HAP-1 (cell line): ENCODE data around the gene LOXHD1.
A peak's percentile ranks its signal among the peaks of the same experiment; 100 is the strongest.

Experiments
- DNase-seq, 2 experiments: peaks; one replicate each; pipeline ENCODE4 v3.0.0-alpha.2; 2016 to 2020; ENCODE audit warnings: low spot score in 2 of 2
- H3K27me3 ChIP-seq: fragments of 250-450 bp; sonication (Bioruptor Pico); 2 replicates; pipeline ENCODE4 v1.5.1; 2020; ENCODE audit warnings: low read depth, mild to moderate bottlenecking, moderate library complexity
- H3K36me3 ChIP-seq: fragments of 250-450 bp; sonication (Bioruptor Pico); replicated peaks from 2 replicates; pipeline ENCODE4 v1.5.1; 2020; ENCODE audit warnings: mild to moderate bottlenecking
- H3K4me1 ChIP-seq: fragments of 250-450 bp; sonication (Bioruptor Pico); 2 replicates; pipeline ENCODE4 v1.5.1; 2020; ENCODE audit warnings: mild to moderate bottlenecking
- H3K4me3 ChIP-seq: fragments of 250-450 bp; sonication (Bioruptor Pico); 2 replicates; pipeline ENCODE4 v1.5.1; 2020; ENCODE audit warnings: mild to moderate bottlenecking, moderate library complexity
- H3K9me3 ChIP-seq: fragments of 250-450 bp; sonication (Bioruptor Pico); 2 replicates; pipeline ENCODE4 v1.5.1; 2020; ENCODE audit warnings: mild to moderate bottlenecking, moderate library complexity
- in situ Hi-C: fragments of 300-500 bp; cut with MboI; formaldehyde crosslinking; loops from 3 replicates; pipeline ENCODE4 v1.14.3; 2020; ENCODE audit warnings: low sequenced_read_pairs, inconsistent platforms, mixed read lengths

Gene LOXHD1

DNA sequence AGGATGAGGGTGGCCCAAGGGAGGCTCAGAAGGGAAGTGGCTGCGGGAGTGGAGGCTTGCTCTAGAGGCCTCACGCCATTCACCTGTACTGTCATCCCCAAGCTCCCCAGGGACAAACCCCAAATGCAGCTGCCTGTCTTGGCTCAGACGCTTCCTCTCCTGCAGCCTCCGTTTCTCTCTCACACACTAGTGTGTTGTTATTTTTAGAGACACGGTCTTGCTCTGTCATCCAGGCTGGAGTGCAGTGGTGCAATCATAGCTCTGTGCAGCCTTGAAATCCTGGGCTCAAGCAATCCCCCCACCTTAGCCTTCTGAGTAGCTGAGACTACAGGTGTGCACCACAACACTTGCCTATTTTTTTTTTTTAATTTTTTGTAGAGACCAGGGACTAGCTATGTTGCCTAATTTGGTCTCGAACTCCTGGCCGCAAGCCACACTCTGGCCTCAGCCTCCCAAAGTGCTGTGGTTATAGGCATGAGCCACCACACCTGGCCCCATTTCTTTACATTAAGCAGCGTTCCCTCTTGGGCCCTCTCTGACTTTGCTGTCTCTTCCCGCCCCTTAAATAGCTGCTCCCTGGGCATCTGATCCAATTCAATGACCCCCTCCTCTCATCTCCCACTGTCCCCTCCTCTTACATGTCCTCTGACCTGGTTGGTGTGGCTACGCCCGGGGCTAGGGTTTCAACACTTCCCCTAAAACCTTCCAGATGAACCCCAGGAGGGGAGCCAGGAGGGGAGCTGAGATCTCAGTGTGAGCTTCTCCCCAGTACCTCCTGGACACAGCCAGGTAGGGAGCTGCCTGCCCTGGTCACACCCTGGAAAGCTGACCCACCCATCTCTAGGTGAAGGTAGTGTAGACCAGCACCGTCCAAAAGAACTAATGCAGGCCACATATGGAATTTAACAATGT is 24.0 kb upstream of the LOXHD1 start:
- Histone ChIP-seq H3K27me3 (no peaks in the 10 kb centered on the region), H3K9me3 (no peaks in the 10 kb centered on the region), H3K36me3 (no peaks in the 10 kb centered on the region), H3K4me3 (no peak overlapping the region), H3K4me1 (peaks cover 7% of the 10 kb centered on the region; the same call in 1 of the 2 replicates)
- DNase-seq, result no peak
- in situ Hi-C loops, result no loop called here

DNA sequence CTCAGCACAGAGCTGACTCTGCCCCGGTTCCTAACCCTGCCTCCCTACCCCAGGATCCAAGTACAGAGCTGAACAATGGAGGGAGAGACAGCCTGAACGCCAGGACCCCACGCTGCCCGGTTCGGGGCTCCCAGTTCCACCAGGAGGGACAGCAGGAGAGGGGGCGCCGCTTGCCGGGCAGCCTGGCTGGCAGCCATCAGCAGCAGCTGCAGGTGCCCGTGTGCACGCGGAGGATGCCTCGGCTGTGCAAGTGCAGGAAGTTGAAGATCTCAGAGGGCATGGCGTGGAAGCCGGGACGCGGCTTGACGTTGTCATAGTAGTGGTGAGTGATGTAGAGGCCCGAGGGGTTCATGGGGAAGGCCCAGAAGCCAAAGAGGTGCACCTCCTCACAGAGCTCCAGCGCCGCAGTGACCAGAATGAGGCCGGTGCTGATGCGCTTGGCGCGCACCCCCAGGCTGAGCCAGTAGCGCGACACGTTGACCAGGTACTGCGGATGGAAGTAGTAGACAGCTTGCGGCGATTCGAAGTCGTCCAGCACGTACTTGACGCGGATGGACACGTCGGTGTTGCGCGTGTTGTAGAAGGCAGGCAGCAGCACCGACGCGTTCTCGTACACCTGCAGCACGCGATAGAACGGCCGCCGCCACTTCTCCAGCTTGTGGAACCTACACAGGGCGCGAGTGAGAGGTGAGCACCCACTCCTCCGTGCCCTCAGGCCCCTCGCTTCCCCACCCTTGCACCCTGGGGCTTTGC is 23.0 kb upstream of the LOXHD1 start:
- in situ Hi-C loops, result no loop called here
- no peak overlapping the region for H3K4me3 ChIP-seq
- H3K4me1 ChIP-seq, result peaks cover 7% of the 10 kb centered on the region; the same call in 1 of the 2 replicates
- no peaks in the 10 kb centered on the region for H3K27me3 ChIP-seq
- DNase-seq, result no peak
- no peaks in the 10 kb centered on the region for H3K9me3 ChIP-seq
- H3K36me3 ChIP-seq, result no peaks in the 10 kb centered on the region

DNA sequence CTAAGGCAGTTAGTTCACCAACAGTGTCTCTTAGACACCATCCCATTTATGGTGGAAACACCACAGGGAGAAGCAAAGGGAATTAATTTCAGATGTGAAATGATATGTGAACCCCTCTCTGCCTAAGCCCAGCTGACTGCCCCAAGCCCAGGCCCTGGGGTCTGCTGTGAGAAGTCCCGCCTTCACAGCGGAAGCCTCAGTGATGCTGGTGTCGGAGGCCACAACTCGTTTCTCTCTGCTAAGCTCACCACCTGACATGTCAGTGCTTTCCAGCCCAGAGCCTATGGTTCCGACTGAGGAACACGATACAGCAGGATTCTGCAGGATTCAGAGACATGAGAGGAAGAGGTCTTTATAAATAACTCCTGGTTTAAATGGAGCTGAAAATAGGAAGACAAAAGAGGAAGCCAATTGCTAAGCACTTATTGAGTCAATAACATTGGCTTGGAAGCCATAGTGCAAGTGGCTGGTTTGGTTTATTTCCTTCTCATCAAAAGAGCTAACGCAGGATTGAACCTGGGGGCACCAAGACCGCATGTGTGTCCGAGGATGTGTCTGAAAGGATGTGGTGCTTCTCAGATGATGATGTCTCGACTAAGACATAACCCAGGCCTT is 21.9 kb upstream of the LOXHD1 start:
- in situ Hi-C loops, result no loop called here
- Histone ChIP-seq H3K4me1 (peaks cover 7% of the 10 kb centered on the region; the same call in 1 of the 2 replicates), H3K36me3 (no peaks in the 10 kb centered on the region), H3K9me3 (no peaks in the 10 kb centered on the region), H3K4me3 (no peak overlapping the region), H3K27me3 (no peaks in the 10 kb centered on the region)
- no peak for DNase-seq

DNA sequence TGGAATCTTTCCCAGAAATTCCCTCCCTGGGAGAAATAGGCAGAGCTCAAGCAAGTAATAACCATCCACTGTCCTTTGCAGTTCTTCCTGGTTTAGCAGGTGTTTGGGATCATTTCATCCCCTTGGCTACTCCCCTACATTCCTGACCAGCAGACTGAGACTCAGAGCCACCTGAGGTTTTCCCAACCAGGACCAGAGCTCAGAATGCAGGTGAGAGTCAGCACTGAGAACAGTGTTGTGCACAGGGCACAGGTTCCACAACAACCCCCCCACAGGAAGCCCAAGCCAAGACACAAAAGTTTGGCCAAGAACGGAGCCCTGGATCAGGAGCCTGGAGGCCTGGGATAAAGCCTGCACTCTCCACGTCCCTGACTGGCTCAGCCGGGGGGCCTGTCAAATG is 21.0 kb upstream of the LOXHD1 start:
- in situ Hi-C loops, result no loop called here
- Histone ChIP-seq H3K36me3 (no peaks in the 10 kb centered on the region), H3K4me1 (peaks cover 7% of the 10 kb centered on the region; the same call in 1 of the 2 replicates), H3K9me3 (no peaks in the 10 kb centered on the region), H3K27me3 (no peaks in the 10 kb centered on the region), H3K4me3 (no peak overlapping the region)
- DNase-seq, result no peak

DNA sequence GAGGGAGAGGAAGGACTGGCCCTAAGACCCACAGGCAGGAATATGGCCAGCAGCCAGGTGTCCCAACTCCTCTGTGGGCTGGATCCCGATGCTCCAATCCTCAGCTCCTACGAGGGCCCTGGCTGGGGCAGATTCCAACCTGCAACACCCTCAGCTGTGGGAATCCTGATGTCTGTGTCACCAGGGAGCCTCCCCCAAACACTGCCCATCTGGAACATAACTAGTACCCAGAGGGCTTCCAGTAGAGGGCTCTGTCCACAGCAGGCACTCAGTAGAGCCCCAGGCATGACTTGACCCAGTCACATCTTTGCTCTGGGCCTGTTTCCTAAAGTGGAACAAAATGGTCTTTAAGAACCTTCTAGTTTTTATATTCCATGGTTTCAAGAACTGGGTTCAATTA is 20.6 kb upstream of the LOXHD1 start:
- H3K9me3 ChIP-seq, result no peaks in the 10 kb centered on the region
- H3K36me3 ChIP-seq, result no peaks in the 10 kb centered on the region
- H3K4me3 ChIP-seq, result no peak overlapping the region
- no peak for DNase-seq
- in situ Hi-C loops, result no loop called here
- H3K4me1 ChIP-seq, result peaks cover 7% of the 10 kb centered on the region; the same call in 1 of the 2 replicates
- H3K27me3 ChIP-seq, result no peaks in the 10 kb centered on the region

DNA sequence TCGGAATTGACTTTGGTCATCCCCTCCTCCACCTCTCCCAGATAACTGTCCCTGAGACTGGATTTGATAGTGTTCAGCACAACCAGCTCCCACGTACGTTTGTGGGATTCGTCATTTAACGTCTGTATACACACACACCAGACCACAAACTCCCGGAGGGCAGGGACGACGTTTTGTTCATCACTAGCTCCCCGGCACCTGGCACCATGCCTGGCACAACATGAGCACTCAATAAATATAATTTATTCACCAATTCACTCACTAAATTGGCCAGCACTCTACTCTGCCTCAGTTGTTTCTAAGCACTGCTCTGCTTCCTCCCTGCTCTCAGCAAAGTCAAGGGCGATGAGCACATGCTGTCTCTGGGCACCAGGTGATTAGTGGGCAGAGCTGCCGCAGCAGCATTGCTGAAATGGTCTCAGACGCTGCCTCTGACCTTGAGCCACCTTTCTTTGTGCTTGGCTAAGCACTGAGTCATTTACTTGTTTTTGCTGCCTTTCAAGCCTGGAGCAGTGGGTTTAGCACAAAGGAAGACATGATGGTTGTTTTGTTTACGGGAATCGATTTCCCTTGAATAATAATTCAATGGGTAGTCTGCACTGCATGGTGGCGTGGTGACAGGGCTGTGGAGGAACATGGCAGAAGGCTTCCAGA is 19.3 kb upstream of the LOXHD1 start:
- DNase-seq, result peak; percentile 44 to 58
- H3K4me3 ChIP-seq, result no peak overlapping the region
- H3K4me1 ChIP-seq, result peaks cover 7% of the 10 kb centered on the region; the same call in 1 of the 2 replicates
- H3K36me3 ChIP-seq, result no peaks in the 10 kb centered on the region
- H3K27me3 ChIP-seq, result no peaks in the 10 kb centered on the region
- in situ Hi-C loops, result no loop called here
- no peaks in the 10 kb centered on the region for H3K9me3 ChIP-seq

DNA sequence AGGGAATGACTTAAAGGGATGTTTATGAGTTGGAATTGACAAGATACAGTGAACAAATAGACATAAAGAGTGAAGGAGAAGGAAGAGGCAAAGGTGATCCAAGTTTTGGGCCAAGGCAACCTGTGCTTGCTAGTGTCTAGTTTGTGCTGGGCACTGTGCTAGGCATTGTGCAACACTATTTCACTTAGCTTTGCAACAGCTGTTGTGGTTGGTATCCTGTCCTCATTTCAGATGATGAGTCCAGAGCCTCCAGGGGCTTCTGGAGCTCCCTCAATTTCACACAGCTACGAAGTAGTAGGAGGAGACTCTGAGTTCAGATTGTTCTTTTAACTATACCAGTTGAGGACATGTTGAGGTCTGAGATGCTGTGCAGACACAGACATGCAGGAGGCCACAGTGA is 18.1 kb upstream of the LOXHD1 start:
- H3K4me3 ChIP-seq, result no peak overlapping the region
- H3K4me1 ChIP-seq, result peaks cover 7% of the 10 kb centered on the region; the same call in 1 of the 2 replicates
- no peaks in the 10 kb centered on the region for H3K9me3 ChIP-seq
- H3K27me3 ChIP-seq, result no peaks in the 10 kb centered on the region
- in situ Hi-C loops, result no loop called here
- no peaks in the 10 kb centered on the region for H3K36me3 ChIP-seq
- no peak for DNase-seq

DNA sequence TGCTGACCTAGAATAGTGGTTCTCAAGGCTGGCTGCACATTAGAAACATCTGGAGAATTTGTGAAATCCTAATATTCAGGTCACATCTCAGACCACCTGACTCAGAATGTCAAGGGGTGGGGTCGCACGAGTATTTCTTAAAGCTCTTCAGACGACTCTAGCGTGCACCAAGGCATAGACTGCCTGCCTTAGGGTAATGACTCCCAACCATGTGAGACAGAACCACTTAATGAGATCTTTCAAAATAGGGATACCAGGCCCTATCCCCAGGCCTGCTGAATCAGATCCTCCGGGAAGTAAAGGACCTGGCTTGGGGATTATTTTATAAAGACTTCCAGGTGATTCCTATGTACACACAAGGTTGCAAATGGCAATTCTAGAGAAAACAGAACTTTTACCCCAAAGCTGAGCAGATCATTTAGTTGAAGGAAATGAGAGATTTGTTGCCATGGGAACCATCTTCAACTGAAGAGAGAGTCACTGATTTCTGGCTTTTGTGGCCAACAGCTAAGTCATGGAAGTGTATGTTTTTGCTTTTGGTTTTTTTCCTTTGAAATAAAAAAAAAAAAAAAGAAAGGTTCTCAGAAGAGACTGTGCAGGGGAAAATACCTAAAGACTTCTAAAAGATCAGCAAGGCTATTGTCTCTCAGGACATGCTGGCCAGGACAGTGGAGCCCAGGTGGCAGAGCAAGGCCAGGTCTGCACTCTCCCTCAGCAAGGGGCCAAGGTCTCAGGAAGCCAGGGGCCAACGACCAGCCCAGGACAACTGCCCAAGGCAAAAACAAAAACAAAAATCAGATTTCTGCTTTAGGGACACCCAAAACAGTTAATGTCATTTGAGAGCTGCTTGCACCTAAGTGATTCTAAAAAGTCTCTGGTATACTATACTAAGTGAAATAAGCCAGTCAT is 15.3 kb upstream of the LOXHD1 start:
- H3K4me3 ChIP-seq, result no peak overlapping the region
- no peaks in the 10 kb centered on the region for H3K36me3 ChIP-seq
- in situ Hi-C loops, result no loop called here
- DNase-seq, result no peak
- no peaks in the 10 kb centered on the region for H3K27me3 ChIP-seq
- H3K9me3 ChIP-seq, result no peaks in the 10 kb centered on the region
- H3K4me1 ChIP-seq, result peaks cover 17% of the 10 kb centered on the region

DNA sequence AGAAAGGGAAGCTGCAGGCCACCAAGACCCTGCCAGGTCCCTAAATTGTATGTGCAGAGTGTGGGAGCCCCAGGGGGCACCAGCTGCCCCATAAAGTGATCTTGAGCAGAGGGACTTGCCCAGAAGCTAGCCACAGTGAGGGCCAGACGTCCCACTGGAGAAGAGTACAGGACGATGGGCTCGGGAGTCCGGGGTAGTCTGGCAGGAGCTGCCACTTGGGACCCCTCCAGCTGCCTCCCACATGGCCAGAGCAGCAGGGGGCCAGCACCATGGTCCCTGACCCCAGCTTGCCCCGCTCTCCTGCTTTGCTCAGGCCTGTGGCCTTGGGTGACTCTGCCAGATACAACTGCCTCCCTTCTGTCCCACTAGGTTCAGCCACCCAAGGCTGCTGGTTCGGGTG is 11.7 kb upstream of the LOXHD1 start:
- H3K36me3 ChIP-seq, result no peaks in the 10 kb centered on the region
- DNase-seq, result no peak
- peaks cover 11% of the 10 kb centered on the region for H3K4me1 ChIP-seq
- in situ Hi-C loops, result no loop called here
- no peaks in the 10 kb centered on the region for H3K27me3 ChIP-seq
- H3K4me3 ChIP-seq, result no peak overlapping the region
- no peaks in the 10 kb centered on the region for H3K9me3 ChIP-seq

DNA sequence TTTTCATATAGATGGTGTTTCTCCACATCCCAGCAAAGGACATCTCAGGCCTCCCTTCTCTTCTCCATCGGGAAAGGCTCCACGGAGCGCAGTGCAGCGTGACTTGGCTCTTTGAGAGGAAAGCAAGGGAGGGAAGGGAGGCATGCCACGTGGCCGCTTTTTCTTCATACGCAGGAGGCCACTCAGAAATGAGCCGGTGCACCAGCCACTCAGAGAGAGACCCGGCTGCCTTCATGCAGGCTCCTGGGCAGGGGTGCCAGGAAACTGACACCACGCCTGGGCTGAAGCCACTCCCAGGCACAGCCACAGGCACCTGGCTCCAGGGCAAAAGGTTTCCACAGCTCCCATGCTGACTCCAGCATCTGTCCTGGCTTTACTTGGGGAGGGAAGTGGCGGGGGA is 11.1 kb upstream of the LOXHD1 start:
- no peaks in the 10 kb centered on the region for H3K36me3 ChIP-seq
- in situ Hi-C loops, result no loop called here
- DNase-seq, result peak in 1 of 2 experiments; percentile 35
- peaks cover 11% of the 10 kb centered on the region for H3K4me1 ChIP-seq
- H3K27me3 ChIP-seq, result no peaks in the 10 kb centered on the region
- no peak overlapping the region for H3K4me3 ChIP-seq
- H3K9me3 ChIP-seq, result no peaks in the 10 kb centered on the region

DNA sequence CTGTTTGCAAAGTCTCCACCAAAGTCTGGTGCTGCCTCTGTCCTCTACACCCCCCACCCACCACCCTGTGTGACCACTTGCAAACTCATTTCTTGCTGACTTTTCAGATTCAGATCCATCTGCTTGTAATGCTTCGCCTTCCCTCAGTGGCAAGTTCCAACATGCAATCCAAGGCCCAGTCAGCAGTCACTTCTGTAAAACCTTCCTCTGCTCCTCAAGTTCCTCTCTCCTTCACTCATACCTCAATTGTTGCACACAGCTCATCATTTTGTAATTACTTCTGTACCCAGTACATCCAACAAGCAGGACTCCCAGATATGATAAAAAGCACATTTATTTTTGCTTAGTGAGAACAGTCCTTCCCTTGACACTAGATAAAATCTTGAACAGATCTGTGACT is 6.5 kb upstream of the LOXHD1 start:
- DNase-seq, result no peak
- in situ Hi-C loops, result no loop called here
- Histone ChIP-seq H3K27me3 (no peaks in the 10 kb centered on the region), H3K9me3 (no peaks in the 10 kb centered on the region), H3K4me1 (peaks cover 11% of the 10 kb centered on the region), H3K4me3 (no peak overlapping the region), H3K36me3 (no peaks in the 10 kb centered on the region)

DNA sequence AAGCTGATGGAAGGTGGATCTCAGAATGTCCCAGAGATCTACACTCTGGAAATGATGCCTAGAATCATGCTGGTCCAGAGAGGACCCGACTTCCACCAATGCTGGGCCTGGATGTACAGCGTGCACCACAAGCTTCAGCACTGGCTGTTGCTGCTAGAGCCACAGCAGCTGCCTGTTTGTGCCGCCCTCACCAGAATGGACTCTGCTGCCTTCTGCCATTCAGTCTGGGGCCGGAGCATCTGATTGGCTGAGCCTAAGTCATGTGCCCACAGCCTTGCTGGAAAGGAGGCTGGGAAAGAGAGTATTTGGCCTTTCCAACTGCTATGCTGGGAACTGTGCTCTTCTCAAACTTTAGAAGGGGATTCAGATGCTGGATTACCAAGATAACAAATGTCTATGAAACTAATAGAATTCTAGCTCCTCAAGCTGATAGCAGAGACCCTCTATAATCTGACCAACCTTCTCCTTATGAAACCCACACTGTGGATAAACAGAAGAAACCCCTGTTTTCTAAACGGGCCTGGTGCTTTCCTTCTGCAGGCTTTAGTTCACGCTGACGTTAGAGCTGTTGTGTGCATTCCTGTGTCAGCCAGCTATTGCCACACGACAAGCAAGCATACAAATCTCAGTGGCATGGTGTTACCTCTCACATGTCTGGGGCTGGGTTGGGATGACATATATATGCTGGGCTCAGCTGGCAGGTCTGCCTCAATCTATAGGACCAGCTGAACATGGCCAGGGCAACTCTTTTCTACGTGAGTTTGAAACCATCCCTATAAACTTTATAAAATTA is 4.1 kb upstream of the LOXHD1 start:
- Histone ChIP-seq H3K27me3 (no peaks in the 10 kb centered on the region), H3K9me3 (no peaks in the 10 kb centered on the region), H3K4me3 (no peak overlapping the region), H3K4me1 (no peaks in the 10 kb centered on the region), H3K36me3 (no peaks in the 10 kb centered on the region)
- peak in 1 of 2 experiments; percentile 64 for DNase-seq
- in situ Hi-C loops, result no loop called here
